Measurements from ENCODE around the gene SPNS2. TPM values are rescaled to one million over a fixed set of nuclear protein-coding genes. Genes with fewer than 3 reads are reported as not detected.

SPNS2 gene
- total RNA-seq, 1 donor from 2014 or later = 45.6 TPM

- no peak for DNase-seq (ENCODE audit: low read depth in 2 of 2)
These were observed 37.6 kb downstream of the SPNS2 start for GRCh38 chr17:4536259-4536741.

- no peak for DNase-seq (ENCODE audit: low read depth in 2 of 2)
These were observed 38.2 kb downstream of the SPNS2 start for GRCh38 chr17:4536742-4537411.

GRCh38 chr17:4537451-4538235, 39.0 kb downstream of the SPNS2 start:
- DNase-seq (ENCODE audit: low read depth in 2 of 2) = no peak

GRCh38 chr17:4538236-4539002, 39.7 kb downstream of the SPNS2 start:
- no peak for DNase-seq (ENCODE audit: low read depth in 2 of 2)

- DNase-seq (ENCODE audit: low read depth in 2 of 2) = no peak
These were observed 40.3 kb downstream of the SPNS2 start for GRCh38 chr17:4539025-4539424.

GRCh38 chr17:4539576-4540223, 41.0 kb downstream of the SPNS2 start:
- no peak for DNase-seq (ENCODE audit: low read depth in 2 of 2)

GRCh38 chr17:4540224-4540651, 41.6 kb downstream of the SPNS2 start:
- peak in 1 of 2 donors; percentile 62 for DNase-seq (ENCODE audit: low read depth in 2 of 2)

GRCh38 chr17:4540687-4541327, 42.1 kb downstream of the SPNS2 start:
- peak in 1 of 2 donors; percentile 58 for DNase-seq (ENCODE audit: low read depth in 2 of 2)

- DNase-seq (ENCODE audit: low read depth in 2 of 2) = no peak
These were observed 42.8 kb downstream of the SPNS2 start for GRCh38 chr17:4541328-4542002.

GRCh38 chr17:4542003-4542725, 43.5 kb downstream of the SPNS2 start:
- DNase-seq (ENCODE audit: low read depth in 2 of 2) = no peak

GRCh38 chr17:4542726-4543191, 44.1 kb downstream of the SPNS2 start:
- DNase-seq (ENCODE audit: low read depth in 2 of 2) = no peak

GRCh38 chr17:4543557-4544026, 44.9 kb downstream of the SPNS2 start:
- no peak for DNase-seq (ENCODE audit: low read depth in 2 of 2)

GRCh38 chr17:4544135-4544950, 45.7 kb downstream of the SPNS2 start:
- no peak for DNase-seq (ENCODE audit: low read depth in 2 of 2)

GRCh38 chr17:4544951-4545216, 46.2 kb downstream of the SPNS2 start:
- DNase-seq (ENCODE audit: low read depth in 2 of 2) = no peak

GRCh38 chr17:4545217-4545951, 46.7 kb downstream of the SPNS2 start:
- no peak for DNase-seq (ENCODE audit: low read depth in 2 of 2)

GRCh38 chr17:4547118-4547906, 48.6 kb downstream of the SPNS2 start:
- no peak for DNase-seq (ENCODE audit: low read depth in 2 of 2)

GRCh38 chr17:4548061-4548461, 49.4 kb downstream of the SPNS2 start:
- no peak for DNase-seq (ENCODE audit: low read depth in 2 of 2)
